Stimulated activated CD4-positive, alpha-beta T cell treated with anti-CD3 and anti-CD28 coated beads, Interleukin-2, amount 100 ng/mL, for 4 hours (primary cell): ENCODE measurements around the gene NR4A2.
"Not testable (repeated sequence)": the region's sequence is repeated elsewhere in the genome, so short reads cannot be mapped to it uniquely, and the experiment has no call there.

ENCODE experiments used
- DNase-seq: peaks from one replicate; pipeline ENCODE4 v3.0.0-alpha.2; 2020; ENCODE audit warnings: low read depth

The NR4A2 gene

DNA sequence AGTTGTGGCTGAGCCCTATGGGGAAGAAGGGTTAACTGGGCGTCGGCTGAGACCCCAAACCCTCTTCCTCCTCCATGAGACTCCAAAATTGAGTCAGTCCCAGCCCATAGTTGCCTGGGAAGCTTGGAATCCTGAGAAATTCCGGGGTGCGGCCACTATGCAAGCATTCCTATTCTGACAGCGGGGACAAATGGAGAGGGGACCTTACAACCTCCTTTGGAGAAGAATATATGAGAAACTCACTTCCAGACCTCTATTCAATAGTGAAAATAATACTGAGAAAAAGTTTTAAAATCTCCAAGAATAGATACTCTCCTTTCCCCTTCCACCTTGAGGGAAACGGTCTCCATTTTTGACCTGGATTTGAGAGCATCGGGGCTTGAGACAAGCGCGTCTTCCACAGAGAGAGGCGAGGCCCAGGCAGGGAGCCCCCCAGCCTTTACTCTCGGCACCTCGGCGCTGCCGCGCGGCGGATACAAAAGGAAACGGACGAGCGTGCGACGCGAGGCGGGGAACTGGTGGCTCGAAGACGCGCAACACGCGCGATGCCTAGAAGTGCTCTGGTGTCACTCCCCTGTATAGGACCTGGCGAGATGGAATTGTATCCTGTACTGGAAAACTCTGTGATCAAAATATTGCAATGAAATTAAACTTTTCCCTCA, 11.1 kb downstream of the NR4A2 start:
- DNase-seq = no peak

DNA sequence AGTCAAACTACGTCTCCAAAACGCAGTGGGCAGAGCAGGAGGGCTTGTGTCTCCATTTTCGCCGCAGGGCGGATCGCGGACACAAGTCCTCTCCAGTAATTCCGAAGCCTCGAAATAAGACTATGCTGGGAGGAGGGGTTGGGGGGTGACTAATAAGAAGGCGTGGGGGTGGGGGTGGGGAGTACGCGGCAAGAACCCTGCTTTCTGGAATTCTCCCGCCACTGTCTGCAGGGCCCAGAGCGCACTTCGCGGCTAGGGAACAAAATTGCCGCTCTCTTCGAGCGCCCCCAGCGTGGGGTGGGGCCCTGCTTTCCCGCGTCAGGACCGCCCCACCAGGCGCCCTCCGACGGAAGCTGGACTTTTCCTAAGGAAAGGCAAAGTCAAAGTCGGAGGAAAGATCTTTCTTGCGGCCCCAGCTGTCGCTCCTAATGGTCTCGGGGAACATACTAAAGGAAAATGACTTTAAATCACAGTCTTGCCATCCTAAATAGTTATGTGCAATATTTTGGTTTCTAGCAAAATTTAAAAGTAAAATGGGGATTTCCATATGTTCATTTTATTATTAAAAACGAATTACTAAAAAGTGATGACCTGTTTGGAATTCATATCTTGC, 11.9 kb downstream of the NR4A2 start:
- DNase-seq = no peak

DNA sequence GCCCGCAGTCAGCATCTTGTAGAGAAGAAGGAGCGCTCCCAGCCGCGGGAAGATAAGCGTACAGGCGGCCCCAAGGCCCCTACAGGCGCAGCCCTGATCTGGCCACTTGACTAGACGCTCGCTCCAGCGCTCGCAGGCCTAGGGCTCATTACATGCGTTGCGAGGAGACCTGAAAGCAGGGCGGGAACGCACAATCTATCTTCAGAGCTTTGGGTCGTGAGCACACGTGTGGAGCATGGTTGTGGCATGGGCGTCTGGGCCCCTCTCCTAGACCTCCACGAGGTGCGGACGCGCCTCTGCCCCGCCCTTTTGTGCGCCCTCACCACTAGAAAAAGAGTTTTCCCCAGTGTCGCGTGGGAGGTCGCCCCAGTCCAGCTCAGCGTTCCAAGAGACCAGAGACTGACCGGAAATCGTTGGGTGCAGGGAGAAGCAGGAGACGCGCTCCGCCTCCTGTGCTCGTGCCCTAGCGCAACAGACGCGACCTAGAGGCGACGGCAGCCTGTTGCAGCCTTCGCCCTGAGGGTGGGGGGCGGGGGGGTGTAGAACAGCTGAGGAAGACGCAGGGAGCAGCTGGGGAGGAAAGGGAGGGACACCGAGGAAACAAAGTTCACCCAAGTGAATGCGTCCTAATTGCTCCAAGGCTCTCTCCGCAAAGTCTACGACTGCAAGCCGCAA, 12.6 kb downstream of the NR4A2 start:
- no peak for DNase-seq

DNA sequence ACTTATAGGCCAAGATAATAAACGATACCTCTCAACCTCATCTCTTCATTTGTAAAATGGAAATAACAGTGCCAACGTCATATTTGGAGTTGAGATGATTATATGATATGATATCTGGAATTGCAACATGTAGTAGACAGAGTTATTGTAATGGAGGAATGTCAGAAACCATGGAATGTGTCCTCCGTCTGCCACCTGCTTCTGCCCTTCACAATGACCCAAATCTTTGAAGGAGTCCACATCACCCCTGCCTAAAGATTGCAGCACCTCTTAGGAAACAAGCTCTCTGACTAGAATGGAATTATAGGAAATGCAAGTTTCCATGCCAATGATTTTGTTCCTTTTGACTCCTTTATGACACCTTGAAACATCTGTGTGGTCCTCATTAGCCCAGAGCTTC, 14.9 kb downstream of the NR4A2 start:
- DNase-seq = no peak

DNA sequence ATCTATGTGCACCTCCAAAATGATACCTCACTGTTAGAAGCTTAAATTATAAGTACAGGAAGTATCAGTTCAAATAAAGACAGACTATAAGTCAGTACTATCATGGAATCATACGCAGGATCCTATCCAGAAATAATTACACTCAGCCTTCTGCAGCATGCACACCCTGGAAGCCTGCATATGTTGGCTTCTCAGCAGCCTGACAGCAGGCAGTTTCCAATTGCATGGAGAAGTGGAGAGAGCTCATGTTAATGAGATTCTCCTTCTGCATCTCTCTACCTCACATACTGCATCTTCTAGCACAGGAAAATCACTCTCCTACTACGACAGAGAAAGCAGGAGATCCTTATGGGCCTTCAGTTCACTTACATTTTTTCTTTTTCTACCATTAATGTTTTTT, 20.5 kb downstream of the NR4A2 start:
- DNase-seq = no peak

DNA sequence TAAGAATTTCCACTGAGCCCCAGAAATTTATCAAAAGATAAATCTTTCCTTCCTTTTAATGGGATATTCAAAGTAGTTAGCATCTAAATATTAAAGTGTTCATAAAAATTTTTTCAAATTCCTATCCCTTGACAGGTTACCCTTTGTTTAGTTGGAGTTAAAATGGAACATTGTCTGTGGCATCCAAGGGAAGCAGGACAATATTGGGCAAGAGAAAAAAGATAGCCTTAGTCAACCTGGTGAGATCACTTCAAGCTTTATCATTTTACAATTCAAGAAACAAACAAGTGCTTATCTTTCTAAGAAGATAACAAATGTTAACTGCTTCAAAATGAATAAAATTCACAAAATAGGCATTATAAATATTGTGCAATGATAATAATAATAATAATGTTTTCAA, 21.7 kb downstream of the NR4A2 start:
- no peak for DNase-seq

DNA sequence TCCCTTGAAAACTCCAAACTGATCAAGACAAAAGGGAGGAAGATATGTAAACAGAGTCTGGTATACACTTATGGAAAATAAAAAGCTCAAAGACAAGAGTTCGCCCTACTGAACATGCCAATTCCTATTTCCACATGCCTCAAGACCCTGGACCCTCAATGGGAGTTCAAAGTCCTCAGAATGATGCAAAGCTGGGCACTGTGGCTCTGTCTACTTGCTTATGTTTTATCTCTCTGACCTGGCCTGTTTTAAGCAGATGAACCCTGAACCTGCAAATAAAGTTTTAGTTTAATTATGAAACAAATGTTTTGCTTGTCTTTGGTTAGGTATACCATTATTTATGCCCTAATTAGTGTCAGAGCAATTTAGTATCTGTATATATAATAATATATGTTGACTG, 22.6 kb downstream of the NR4A2 start:
- DNase-seq = no peak

DNA sequence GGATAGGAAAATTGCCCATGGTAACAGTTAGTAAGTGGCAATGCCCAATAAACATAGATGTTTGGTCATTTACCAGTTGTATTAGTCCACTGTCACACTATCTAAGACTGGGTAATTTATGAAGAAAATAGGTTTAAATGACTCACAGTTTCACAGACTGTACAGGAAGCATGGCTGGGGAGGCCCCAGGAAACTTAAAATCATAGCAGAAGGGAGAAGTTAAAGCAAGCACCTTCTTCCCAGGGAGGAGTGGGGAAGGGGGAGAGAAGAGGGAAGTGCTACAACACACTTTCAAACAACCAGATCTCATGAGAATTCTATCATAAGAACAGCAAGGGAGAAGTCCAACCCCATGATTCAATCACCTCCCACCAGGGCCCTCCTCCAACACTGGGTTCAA, 23.4 kb downstream of the NR4A2 start:
- no peak for DNase-seq

DNA sequence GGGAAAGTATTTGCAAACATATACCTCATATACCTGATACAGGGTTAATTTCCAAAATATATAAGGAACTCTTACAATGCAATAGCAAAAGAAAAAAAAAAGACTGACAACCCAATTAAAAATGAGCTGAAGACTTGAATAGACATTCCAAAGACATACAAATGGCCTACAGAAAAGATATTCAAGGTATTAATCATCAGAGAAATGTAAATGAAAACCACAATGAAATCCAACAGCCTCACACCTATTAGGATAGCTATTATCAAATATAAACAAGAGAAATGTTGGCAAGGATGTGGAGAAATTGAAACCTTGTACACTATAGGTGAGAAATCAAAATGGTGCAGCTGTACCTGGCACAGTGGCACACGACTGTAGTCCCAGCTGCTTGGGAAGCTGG, 25.7 kb downstream of the NR4A2 start:
- DNase-seq = no peak

DNA sequence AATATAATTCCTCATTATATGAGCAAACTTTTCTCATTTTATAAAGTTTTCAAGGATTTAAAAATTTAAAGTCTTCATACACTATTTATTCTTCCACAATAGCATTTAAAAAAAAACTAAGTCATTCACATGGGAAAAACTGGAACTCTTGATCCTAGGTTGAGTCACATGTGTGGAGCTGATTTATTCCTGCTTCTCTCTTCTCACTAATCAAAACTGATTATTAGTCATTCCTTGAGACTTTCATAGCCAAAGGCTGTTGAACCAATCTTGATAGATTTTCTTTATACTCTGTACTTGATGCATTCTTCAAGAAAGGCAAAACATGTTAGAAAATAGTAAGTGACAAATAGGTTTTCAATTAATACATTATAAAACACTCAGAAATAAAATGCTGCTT, 27.4 kb downstream of the NR4A2 start:
- DNase-seq = no peak

DNA sequence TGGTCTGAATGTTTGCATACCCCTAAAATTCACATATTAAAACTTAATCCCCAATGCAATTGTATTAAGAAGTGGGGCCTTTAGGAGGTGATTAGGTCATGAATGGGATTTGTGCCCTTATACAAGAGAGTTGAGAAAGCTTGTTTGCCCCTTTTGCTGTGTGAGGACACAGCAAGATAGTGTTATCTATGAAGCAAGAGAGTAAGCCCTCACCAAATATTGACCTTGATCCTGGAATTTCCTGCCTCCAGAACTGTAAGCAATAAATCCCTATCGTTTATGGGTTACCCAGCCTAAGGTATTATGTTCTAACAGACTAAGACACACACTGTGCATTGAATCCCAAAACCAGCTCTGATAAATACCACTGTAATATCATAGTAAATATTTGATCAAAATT, 32.2 kb downstream of the NR4A2 start:
- DNase-seq = no peak

DNA sequence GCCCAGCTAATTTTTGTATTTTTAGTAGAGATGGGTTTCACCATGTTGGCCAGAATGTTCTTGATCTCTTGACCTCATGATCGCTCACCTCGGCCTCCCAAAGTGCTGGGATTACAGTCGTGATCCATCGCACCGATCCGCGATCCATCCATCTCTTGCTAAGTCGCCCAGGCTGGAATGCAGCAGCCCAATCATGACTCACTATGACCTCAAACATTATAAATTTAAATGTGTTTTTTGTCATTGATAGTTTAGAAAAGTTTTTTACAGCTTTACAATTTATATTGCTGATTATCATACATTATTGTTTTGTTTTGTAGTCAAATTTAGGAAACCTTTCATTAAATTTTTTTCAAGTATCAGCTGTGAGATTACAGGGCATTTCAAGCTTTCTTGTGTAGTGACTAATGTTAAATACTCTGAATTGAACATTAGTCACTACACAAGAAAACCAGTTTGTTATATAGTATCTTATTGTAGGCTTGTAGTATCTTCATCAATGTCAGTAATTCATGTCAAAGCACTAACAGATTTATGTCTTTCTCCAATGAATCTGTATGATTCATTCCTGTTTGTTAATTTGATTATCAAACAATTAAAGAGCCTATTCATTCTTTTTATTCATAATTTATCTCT, 37.5 kb downstream of the NR4A2 start:
- DNase-seq = no peak

DNA sequence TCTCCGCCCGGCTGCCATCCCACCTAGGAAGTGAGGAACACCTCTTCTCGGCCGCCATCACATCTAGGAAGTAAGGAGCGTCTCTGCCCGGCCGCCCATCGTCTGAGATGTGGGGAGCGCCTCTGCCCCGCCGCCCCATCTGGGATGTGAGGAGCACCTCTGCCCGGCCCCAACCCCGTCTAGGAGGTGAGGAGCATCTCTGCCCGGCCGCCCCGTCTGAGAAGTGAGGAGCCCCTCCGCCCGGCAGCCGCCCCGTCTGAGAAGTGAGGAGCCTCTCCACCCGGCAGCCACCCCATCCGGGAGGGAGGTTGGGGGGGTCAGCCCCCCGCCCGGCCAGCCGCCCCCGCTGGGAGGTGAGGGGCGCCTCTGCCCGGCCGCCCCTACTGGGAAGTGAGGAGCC, 39.1 kb downstream of the NR4A2 start:
- DNase-seq = not testable (repeated sequence)

DNA sequence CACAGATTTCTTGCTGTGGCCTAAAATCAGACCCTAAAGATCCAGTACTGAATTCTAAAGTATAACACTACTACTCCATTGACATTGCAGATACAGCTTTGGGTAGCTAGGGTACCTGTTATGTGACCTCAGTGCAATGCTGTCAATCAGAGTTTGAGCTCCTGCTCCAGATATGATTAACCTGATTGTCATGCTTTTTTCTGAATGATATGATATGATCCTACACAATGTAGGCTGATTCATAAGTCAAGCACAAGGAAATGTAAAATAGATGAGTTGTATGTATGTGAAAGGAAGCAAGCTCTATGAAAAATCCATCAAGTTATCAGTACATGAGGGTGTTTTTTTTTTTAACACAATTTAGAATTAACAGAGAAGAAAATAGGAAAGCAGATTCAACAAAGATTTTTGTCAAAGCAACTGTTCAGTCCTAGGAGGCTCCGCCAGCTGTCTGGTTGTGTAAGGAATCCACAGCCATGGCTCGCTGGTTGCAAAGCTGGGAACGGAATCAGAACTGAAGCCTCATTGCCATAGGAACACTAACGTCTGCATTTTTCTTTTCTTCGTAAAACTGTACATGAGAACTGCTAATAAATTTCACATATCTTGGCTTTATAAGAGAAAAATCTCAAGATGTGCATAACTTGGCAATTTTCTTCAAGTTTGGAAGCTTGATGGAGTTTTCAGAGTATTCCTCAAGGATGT, 52.9 kb downstream of the NR4A2 start:
- no peak for DNase-seq
